A673 (cell line): Measurements from ENCODE around the gene KCNIP1.
A peak's percentile ranks its signal among the peaks of the same experiment; 100 is the strongest.

Experiments
- EZH2 ChIP-seq: fragments of 200-600 bp; sonication (generic); IDR thresholded peaks from 2 replicates; pipeline ENCODE4 v1.6.1; 2017; ENCODE audit warnings: borderline replicate concordance, low read depth, mild to moderate bottlenecking, mixed read lengths, antibody characterized with exemption, low read length; ENCODE audit not compliant: poor library complexity, severe bottlenecking
- TF ChIP-seq, protein P1 (sequence below): fragments of 300-800, 200-600 bp; sonication (generic); conservative IDR thresholded peaks from 2 replicates; pipeline ENCODE4 v1.5.1; 2017; ENCODE audit warnings: low read depth, mild to moderate bottlenecking, antibody characterized with exemption, low read length, moderate library complexity, mixed read lengths

DNA sequence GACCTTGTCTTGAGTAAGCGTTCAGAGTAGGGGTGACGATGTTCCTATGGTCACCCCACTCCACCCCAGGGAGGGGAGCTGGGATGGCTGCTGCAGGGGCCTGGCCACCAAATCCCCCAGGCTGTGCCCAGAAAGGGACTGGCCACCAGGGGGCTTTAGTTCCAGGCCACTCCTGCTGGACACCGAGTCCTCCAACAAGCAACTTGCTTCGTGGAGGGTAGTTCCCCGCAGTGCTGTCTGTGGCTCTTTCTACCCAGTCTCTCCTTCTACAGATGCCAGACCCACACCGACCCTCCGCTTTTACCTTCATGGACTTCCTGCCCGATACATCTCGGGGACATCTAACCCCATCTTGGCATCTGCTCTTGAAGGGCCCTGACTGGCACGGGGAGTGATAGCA lies 244.0 kb downstream of the KCNIP1 start:
- TF ChIP-seq, protein P1, sequence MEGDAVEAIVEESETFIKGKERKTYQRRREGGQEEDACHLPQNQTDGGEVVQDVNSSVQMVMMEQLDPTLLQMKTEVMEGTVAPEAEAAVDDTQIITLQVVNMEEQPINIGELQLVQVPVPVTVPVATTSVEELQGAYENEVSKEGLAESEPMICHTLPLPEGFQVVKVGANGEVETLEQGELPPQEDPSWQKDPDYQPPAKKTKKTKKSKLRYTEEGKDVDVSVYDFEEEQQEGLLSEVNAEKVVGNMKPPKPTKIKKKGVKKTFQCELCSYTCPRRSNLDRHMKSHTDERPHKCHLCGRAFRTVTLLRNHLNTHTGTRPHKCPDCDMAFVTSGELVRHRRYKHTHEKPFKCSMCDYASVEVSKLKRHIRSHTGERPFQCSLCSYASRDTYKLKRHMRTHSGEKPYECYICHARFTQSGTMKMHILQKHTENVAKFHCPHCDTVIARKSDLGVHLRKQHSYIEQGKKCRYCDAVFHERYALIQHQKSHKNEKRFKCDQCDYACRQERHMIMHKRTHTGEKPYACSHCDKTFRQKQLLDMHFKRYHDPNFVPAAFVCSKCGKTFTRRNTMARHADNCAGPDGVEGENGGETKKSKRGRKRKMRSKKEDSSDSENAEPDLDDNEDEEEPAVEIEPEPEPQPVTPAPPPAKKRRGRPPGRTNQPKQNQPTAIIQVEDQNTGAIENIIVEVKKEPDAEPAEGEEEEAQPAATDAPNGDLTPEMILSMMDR, result peak; percentile 30; the same call in 1 of the 2 replicates
- TF ChIP-seq EZH2, result no peak
